ENCODE results near the gene CFAP97D2. TPM values are rescaled to one million over a fixed set of nuclear protein-coding genes. Genes with fewer than 3 reads are reported as not detected.

CFAP97D2 gene
- total RNA-seq, 1 donor from 2014 or later: not detected

DNA sequence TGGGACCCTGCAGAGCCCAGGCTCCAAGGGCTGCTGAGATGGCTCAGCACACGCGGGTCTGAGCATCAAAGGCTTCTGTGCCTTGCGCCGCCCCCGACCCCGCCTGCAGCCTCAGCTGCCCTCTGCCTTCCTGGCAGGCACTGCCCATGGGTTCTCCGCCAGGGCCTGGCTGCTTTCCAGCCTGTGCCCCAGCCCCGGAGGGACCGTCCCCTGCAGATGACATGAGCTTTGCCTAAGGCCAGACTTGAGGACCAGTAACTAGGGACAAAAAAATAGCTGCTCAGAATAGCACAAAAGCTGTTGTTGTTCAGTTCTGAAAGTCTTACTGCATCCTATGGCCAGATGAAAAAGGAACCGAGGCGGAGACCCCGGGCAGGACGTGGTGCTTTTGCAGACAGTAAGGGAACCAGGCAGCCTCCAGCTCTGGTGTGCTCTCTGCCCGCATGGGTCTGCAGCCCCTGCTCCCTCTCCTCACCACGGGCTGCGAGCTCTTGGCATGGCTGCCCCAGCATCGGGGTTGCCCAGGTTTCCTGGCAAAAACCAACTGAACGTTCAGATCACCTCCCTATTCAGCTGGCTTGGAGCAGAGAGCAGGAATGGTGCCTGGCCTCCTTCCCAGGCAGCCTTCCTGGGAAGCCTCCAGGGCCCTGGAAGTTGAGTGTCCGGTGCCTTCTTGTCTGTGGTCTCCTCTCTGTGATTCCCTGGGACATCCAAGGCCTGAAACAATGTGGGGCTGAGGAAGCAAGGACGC lies 12.5 kb upstream of the CFAP97D2 start:
- Histone ChIP-seq H3K4me1 (peaks cover 10 to 22% of the 10 kb centered on the region in 2 donors), H3K27ac (peak overlapping the region; percentile 76 to 81), H3K36me3 (no peaks in the 10 kb centered on the region), H3K4me3 (peak overlapping the region; percentile 1 to 53), H3K9me3 (no peaks in the 10 kb centered on the region), H3K27me3 (no peaks in the 10 kb centered on the region)
- TF ChIP-seq, protein P1, sequence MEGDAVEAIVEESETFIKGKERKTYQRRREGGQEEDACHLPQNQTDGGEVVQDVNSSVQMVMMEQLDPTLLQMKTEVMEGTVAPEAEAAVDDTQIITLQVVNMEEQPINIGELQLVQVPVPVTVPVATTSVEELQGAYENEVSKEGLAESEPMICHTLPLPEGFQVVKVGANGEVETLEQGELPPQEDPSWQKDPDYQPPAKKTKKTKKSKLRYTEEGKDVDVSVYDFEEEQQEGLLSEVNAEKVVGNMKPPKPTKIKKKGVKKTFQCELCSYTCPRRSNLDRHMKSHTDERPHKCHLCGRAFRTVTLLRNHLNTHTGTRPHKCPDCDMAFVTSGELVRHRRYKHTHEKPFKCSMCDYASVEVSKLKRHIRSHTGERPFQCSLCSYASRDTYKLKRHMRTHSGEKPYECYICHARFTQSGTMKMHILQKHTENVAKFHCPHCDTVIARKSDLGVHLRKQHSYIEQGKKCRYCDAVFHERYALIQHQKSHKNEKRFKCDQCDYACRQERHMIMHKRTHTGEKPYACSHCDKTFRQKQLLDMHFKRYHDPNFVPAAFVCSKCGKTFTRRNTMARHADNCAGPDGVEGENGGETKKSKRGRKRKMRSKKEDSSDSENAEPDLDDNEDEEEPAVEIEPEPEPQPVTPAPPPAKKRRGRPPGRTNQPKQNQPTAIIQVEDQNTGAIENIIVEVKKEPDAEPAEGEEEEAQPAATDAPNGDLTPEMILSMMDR (IDR thresholded peaks at IDR 0.05): no peak
- intact Hi-C loops (cut with DNase I): no loop called here
- peak in 1 of 2 donors; percentile 79 for DNase-seq (ENCODE audit: low spot score in 2 of 2)

DNA sequence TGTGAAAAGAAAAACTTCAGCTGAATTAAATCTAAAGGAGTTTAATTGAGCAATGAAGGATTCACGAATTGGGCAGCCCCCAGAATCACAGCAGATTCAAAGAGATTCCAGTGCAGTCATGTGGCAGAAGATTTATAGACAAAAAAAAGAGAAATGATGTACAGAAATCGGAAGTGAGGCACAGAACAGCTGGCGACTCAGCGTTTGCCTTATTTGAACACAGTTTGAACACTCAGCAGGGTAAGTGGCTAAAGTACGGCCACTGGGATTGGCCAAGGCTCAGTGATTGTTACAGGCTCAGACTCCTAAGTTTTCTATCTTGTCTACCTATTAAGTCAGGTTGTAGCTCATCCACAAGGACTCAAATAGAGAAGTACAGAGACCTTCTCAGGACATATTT lies 11.6 kb upstream of the CFAP97D2 start:
- Histone ChIP-seq H3K27me3 (no peaks in the 10 kb centered on the region), H3K27ac (peak overlapping the region; percentile 76 to 81), H3K9me3 (no peaks in the 10 kb centered on the region), H3K36me3 (no peaks in the 10 kb centered on the region), H3K4me3 (no peak overlapping the region), H3K4me1 (peaks cover 10 to 20% of the 10 kb centered on the region in 2 donors)
- intact Hi-C loops (cut with DNase I): no loop called here
- no peak for DNase-seq (ENCODE audit: low spot score in 2 of 2)
- TF ChIP-seq, protein P1 (IDR thresholded peaks at IDR 0.05): no peak

DNA sequence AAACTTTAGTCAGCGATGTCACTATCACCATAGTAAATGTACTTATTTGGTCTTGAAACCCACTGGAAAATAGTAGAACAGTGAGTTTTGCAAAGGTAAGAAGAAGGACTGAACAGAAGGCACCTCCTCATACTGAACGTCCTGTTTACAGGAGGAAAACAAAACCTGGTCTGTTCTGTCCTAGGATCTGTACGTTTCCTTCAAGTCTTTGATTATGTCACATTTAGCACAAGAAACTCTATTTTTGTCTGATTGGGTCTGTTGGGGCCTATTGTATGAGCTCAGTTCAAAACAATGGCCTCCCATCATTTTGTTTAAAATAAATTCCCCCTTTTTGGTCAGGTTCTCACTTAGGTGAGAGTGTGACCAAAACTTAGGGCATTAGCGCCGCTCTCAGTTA lies 11.2 kb upstream of the CFAP97D2 start:
- H3K27ac ChIP-seq: no peak overlapping the region
- intact Hi-C loops (cut with DNase I): no loop called here
- H3K9me3 ChIP-seq: peaks cover 0 to 4% of the 10 kb centered on the region in 2 donors
- H3K4me1 ChIP-seq: peaks cover 10 to 17% of the 10 kb centered on the region in 2 donors
- H3K4me3 ChIP-seq: no peak overlapping the region
- DNase-seq (ENCODE audit: low spot score in 2 of 2): no peak
- H3K27me3 ChIP-seq: no peaks in the 10 kb centered on the region
- TF ChIP-seq, protein P1 (IDR thresholded peaks at IDR 0.05): no peak
- H3K36me3 ChIP-seq: no peaks in the 10 kb centered on the region

DNA sequence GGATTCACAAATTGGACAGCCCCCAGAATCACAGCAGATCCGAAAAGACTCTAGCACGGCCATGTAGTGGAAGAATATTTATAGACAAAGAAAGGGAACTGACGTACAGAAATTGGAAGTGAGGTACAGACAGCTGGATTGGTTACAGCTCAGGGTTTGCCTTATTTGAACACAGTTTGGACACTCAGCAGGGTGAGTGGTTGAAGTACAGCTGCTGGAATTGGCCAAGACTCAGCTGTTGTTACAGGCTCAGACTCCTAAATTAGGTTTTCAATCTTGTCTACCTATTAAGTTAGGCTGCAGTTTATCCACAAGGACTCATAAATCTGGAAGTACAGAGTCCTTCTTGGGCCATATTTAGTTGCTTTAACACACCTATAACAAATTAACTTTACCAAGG lies 5.8 kb upstream of the CFAP97D2 start:
- intact Hi-C loops (cut with DNase I): no loop called here
- Histone ChIP-seq H3K4me1 (no peaks in the 10 kb centered on the region), H3K4me3 (no peak overlapping the region), H3K27me3 (no peaks in the 10 kb centered on the region), H3K27ac (no peak overlapping the region), H3K36me3 (no peaks in the 10 kb centered on the region), H3K9me3 (peaks cover 0 to 13% of the 10 kb centered on the region in 2 donors)
- DNase-seq (ENCODE audit: low spot score in 2 of 2): peak in 1 of 2 donors; percentile 13
- TF ChIP-seq, protein P1 (IDR thresholded peaks at IDR 0.05): no peak

DNA sequence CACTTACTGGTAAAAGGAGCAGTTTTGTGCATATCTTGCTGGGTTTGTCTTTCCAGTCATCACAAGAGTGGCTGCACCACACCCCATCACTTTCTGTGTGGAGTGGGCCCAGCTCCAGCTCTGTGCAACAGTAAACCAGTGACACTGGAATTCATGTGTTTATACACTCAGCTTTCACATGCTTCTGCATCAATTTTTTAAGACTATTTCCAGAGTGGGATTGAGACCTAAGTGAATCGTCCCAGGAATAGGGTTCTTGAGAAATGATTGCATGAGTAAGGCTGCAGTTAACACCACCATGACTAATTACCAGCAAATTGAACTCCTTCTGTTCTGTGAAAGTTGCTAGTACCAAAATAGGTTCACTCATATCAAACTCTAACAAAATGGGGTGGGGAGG lies 5.3 kb upstream of the CFAP97D2 start:
- intact Hi-C loops (cut with DNase I): no loop called here
- no peak for DNase-seq (ENCODE audit: low spot score in 2 of 2)
- TF ChIP-seq, protein P1 (IDR thresholded peaks at IDR 0.05): no peak
- Histone ChIP-seq H3K36me3 (no peaks in the 10 kb centered on the region), H3K9me3 (peaks cover 0 to 13% of the 10 kb centered on the region in 2 donors), H3K4me1 (no peaks in the 10 kb centered on the region), H3K27ac (no peak overlapping the region), H3K27me3 (no peaks in the 10 kb centered on the region), H3K4me3 (no peak overlapping the region)

All from ascending aorta (tissue), 2 donors.